GM23338 (cell line): Measurements from ENCODE around the gene MLLT1. TPM values are rescaled to one million over a fixed set of nuclear protein-coding genes. Genes with fewer than 3 reads are reported as not detected.

ENCODE experiments used
- ATAC-seq: fragments of 200-7000 bp; cut with Tn5 transposase; 3 replicates; pipeline ENCODE4 v1.9.1; 2020
- DNase-seq: peaks from one replicate; pipeline ENCODE4 v3.0.0-alpha.2; 2015; ENCODE audit warnings: low spot score
- H2AFZ ChIP-seq: fragments of 200-600 bp; sonication (generic); 2 replicates; pipeline ENCODE4 v1.8.0; 2016; ENCODE audit warnings: antibody characterized with exemption, mild to moderate bottlenecking, moderate library complexity
- H3F3A ChIP-seq: fragments of 200-600 bp; sonication (generic); replicated peaks from 2 replicates; pipeline ENCODE4 v1.8.0; 2017; ENCODE audit warnings: antibody characterized with exemption, mixed run types, low read depth
- H3K27ac ChIP-seq: fragments of 200-600 bp; sonication (generic); 2 replicates; pipeline ENCODE4 v1.6.1; 2016; ENCODE audit warnings: low read depth
- H3K27me3 ChIP-seq: fragments of 200-600 bp; sonication (generic); 2 replicates; pipeline ENCODE4 v1.8.0; 2016; ENCODE audit warnings: mild to moderate bottlenecking, mixed run types, moderate library complexity; ENCODE audit not compliant: insufficient read depth
- H3K36me3 ChIP-seq: fragments of 200-600 bp; sonication (generic); 2 replicates; pipeline ENCODE4 v1.8.0; 2016; ENCODE audit warnings: mild to moderate bottlenecking; ENCODE audit not compliant: insufficient read depth
- H3K4me1 ChIP-seq: fragments of 200-600 bp; sonication (generic); 2 replicates; pipeline ENCODE4 v1.8.0; 2016; ENCODE audit warnings: mild to moderate bottlenecking, moderate library complexity; ENCODE audit not compliant: insufficient read depth
- H3K4me2 ChIP-seq: fragments of 200-600 bp; sonication (generic); 2 replicates; pipeline ENCODE4 v1.7.1; 2017; ENCODE audit warnings: mixed run types
- H3K4me3 ChIP-seq: fragments of 200-600 bp; sonication (generic); 2 replicates; pipeline ENCODE4 v1.6.1; 2016; ENCODE audit warnings: mixed run types
- H3K79me2 ChIP-seq: fragments of 200-600 bp; sonication (generic); replicated peaks from 2 replicates; pipeline ENCODE4 v1.8.0; 2017; ENCODE audit warnings: mild to moderate bottlenecking; ENCODE audit not compliant: insufficient read depth
- H3K9me2 ChIP-seq: fragments of 200-600 bp; sonication (generic); 2 replicates; pipeline ENCODE4 v1.8.0; 2017; ENCODE audit not compliant: insufficient read depth
- H4K20me1 ChIP-seq: fragments of 200-600 bp; sonication (generic); replicated peaks from 2 replicates; pipeline ENCODE4 v1.8.0; 2017; ENCODE audit warnings: mild to moderate bottlenecking; ENCODE audit not compliant: insufficient read depth
- H3K27ac Mint-ChIP-seq: 2 replicates; pipeline ENCODE4 v1.8.0; 2020; ENCODE audit warnings: inconsistent platforms, mild to moderate bottlenecking, moderate library complexity, mixed read lengths
- H3K27me3 Mint-ChIP-seq: 3 replicates; pipeline ENCODE4 v1.8.0; 2022; ENCODE audit warnings: low read depth, mild to moderate bottlenecking, moderate library complexity, mixed read lengths, inconsistent platforms; ENCODE audit not compliant: insufficient read depth, poor library complexity
- H3K36me3 Mint-ChIP-seq: 3 replicates; pipeline ENCODE4 v1.8.0; 2021; ENCODE audit warnings: low read depth, mild to moderate bottlenecking, inconsistent platforms, moderate library complexity, mixed read lengths
- H3K4me1 Mint-ChIP-seq: 3 replicates; pipeline ENCODE4 v1.8.0; 2020; ENCODE audit warnings: mild to moderate bottlenecking, inconsistent platforms, mixed read lengths
- H3K4me3 Mint-ChIP-seq: 3 replicates; pipeline ENCODE4 v1.8.0; 2021; ENCODE audit warnings: moderate library complexity, mild to moderate bottlenecking, inconsistent platforms, mixed read lengths
- H3K9me3 Mint-ChIP-seq: 3 replicates; pipeline ENCODE4 v1.8.0; 2020; ENCODE audit warnings: moderate library complexity, mild to moderate bottlenecking, inconsistent platforms, mixed read lengths
- CREB1 ChIP-seq: fragments of 250-450 bp; sonication (Bioruptor Pico); IDR thresholded peaks from 2 replicates; pipeline ENCODE4 v1.5.0; 2020; ENCODE audit warnings: low read depth, mild to moderate bottlenecking, moderate library complexity
- EZH2 ChIP-seq: fragments of 200-600 bp; sonication (generic); IDR thresholded peaks from one replicate; pipeline ENCODE4 v1.8.0; 2017; ENCODE audit warnings: antibody characterized with exemption, mild to moderate bottlenecking, low read depth; ENCODE audit not compliant: unreplicated experiment
- EZH2phosphoT487 ChIP-seq: fragments of 200-600 bp; sonication (generic); IDR thresholded peaks from one replicate; pipeline ENCODE4 v1.8.1; 2018; ENCODE audit warnings: antibody characterized with exemption; ENCODE audit not compliant: unreplicated experiment
- JUNB ChIP-seq: IDR thresholded peaks from one replicate; pipeline ENCODE4 v1.6.1; 2016; ENCODE audit warnings: antibody characterized with exemption; ENCODE audit not compliant: unreplicated experiment
- NANOG ChIP-seq: IDR thresholded peaks from 2 replicates; pipeline ENCODE4 v1.6.1; 2016; ENCODE audit warnings: antibody characterized with exemption, borderline replicate concordance
- POLR2AphosphoS5 ChIP-seq: IDR thresholded peaks from 2 replicates; pipeline ENCODE4 v1.6.1; 2016; ENCODE audit warnings: antibody characterized with exemption, low read depth
- STAT1 ChIP-seq: IDR thresholded peaks from one replicate; pipeline ENCODE4 v1.6.1; 2016; ENCODE audit warnings: antibody characterized with exemption; ENCODE audit not compliant: unreplicated experiment
- ZNF114 ChIP-seq: fragments of 250-450 bp; sonication (Bioruptor Pico); IDR thresholded peaks from 2 replicates; pipeline ENCODE4 v1.5.0; 2020; ENCODE audit warnings: mild to moderate bottlenecking, moderate library complexity
- ZNF331 ChIP-seq: fragments of 250-450 bp; sonication (Bioruptor Pico); IDR thresholded peaks from 2 replicates; pipeline ENCODE4 v1.5.0; 2020; ENCODE audit warnings: low read depth, mild to moderate bottlenecking, moderate library complexity
- polyA plus RNA-seq: library from polyadenylated mRNA; unstranded; fragments of >200 nt; fragmentation: Nextera tagmentation; extraction: Ambion mirVana; gene quantifications from 2 replicates; pipeline ENCODE4 v1.2.1, GENCODE V29; 2016
- total RNA-seq: library from RNA; depleted of rRNA; stranded (reverse); fragments of >200 nt; shearing (Covaris generic); gene quantifications from 2 replicates; pipeline ENCODE4 v1.2.3, GENCODE V29; 2014
- TF ChIP-seq, protein P1 (sequence below): fragments of 250-450 bp; sonication (Bioruptor Pico); IDR thresholded peaks from 2 replicates; pipeline ENCODE4 v1.5.0; 2020; ENCODE audit warnings: mild to moderate bottlenecking, moderate library complexity
- TF ChIP-seq, protein P2 (sequence below), 2 experiments: fragments of 200-600 bp in 1 of 2; sonication (generic) in 1 of 2; conservative IDR thresholded peaks; 2 replicates each; pipeline versions ENCODE4 v1.5.1 to v1.6.1; 2016 to 2017; ENCODE audit warnings: antibody characterized with exemption in 2 of 2, low read depth in 2 of 2, mild to moderate bottlenecking in 2 of 2, moderate library complexity in 1 of 2
- TF ChIP-seq, protein P3 (sequence below): IDR thresholded peaks from 2 replicates; pipeline ENCODE4 v1.6.1; 2016; ENCODE audit warnings: antibody characterized with exemption
- TF ChIP-seq, protein P4 (sequence below): IDR thresholded peaks from one replicate; pipeline ENCODE4 v1.6.1; 2018; ENCODE audit warnings: antibody characterized with exemption; ENCODE audit not compliant: unreplicated experiment

MLLT1 gene
- total and polyA plus RNA-seq, 2 experiments from 2014 or later = 17.8 to 23.4 TPM

DNA sequence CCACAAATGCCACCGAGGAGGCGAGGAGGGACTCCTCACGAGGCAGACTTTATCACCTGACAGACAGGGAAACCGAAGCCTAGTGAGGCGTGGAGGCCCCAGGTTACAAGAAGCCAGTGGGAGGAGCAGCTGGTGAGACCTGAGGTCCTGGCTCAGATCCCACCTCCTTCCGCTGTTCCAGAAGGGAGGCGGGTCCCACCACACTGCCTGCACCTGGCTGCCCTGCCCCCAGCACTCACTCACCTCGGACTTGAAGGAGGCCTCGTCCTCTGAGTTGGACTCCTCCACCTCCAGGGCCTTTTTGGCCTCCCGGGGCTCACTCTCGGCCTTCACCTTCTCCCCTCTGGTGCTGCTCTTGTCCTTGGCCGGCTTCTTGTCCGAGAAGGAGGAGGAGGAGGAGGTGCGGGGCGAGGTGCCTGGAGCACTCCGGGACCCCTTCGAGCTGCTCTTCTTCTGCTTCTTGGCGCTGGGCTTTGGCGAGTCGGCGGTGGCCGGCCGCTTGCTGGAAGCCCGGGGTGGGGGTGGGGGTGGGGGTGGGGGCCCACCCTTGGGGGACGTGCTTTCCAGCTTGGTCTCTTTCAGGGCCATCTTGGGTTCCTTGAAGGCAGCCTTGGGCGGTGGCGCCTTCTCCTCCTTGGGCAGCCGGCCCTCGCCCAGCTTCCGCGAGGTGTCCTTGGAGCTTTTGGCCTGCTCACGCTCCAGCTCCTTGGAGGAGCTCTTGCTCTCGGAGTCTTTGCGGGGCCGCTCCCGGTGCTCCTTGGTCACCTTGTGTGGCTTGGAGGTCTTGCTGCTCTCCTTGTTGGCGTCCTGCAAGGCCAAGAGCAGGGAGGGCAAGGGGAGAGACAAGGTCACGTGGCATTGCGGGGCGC lies 57.7 kb downstream of the MLLT1 start:
- Histone ChIP-seq H3F3A (no peaks in the 10 kb centered on the region), H3K9me2 (no peaks in the 10 kb centered on the region), H3K4me2 (no peak overlapping the region), H3K79me2 (peaks cover 5% of the 10 kb centered on the region; the same call in 1 of the 2 replicates), H3K27me3 (no peaks in the 10 kb centered on the region), H3K36me3 (no peaks in the 10 kb centered on the region; the same call in 1 of the 2 replicates), H3K4me3 (no peak overlapping the region), H3K27ac (no peak overlapping the region), H4K20me1 (peaks cover 6% of the 10 kb centered on the region; the same call in 1 of the 2 replicates), H3K4me1 (no peaks in the 10 kb centered on the region), H2AFZ (no peak overlapping the region)
- Mint-ChIP-seq H3K4me1 (peaks cover 3% of the 10 kb centered on the region), H3K27me3 (peaks cover 9% of the 10 kb centered on the region), H3K27ac (no peak overlapping the region), H3K36me3 (peaks cover 17% of the 10 kb centered on the region), H3K9me3 (no peaks in the 10 kb centered on the region), H3K4me3 (no peak overlapping the region)
- ATAC-seq (no peak), DNase-seq (no peak)
- TF ChIP-seq, protein P1, sequence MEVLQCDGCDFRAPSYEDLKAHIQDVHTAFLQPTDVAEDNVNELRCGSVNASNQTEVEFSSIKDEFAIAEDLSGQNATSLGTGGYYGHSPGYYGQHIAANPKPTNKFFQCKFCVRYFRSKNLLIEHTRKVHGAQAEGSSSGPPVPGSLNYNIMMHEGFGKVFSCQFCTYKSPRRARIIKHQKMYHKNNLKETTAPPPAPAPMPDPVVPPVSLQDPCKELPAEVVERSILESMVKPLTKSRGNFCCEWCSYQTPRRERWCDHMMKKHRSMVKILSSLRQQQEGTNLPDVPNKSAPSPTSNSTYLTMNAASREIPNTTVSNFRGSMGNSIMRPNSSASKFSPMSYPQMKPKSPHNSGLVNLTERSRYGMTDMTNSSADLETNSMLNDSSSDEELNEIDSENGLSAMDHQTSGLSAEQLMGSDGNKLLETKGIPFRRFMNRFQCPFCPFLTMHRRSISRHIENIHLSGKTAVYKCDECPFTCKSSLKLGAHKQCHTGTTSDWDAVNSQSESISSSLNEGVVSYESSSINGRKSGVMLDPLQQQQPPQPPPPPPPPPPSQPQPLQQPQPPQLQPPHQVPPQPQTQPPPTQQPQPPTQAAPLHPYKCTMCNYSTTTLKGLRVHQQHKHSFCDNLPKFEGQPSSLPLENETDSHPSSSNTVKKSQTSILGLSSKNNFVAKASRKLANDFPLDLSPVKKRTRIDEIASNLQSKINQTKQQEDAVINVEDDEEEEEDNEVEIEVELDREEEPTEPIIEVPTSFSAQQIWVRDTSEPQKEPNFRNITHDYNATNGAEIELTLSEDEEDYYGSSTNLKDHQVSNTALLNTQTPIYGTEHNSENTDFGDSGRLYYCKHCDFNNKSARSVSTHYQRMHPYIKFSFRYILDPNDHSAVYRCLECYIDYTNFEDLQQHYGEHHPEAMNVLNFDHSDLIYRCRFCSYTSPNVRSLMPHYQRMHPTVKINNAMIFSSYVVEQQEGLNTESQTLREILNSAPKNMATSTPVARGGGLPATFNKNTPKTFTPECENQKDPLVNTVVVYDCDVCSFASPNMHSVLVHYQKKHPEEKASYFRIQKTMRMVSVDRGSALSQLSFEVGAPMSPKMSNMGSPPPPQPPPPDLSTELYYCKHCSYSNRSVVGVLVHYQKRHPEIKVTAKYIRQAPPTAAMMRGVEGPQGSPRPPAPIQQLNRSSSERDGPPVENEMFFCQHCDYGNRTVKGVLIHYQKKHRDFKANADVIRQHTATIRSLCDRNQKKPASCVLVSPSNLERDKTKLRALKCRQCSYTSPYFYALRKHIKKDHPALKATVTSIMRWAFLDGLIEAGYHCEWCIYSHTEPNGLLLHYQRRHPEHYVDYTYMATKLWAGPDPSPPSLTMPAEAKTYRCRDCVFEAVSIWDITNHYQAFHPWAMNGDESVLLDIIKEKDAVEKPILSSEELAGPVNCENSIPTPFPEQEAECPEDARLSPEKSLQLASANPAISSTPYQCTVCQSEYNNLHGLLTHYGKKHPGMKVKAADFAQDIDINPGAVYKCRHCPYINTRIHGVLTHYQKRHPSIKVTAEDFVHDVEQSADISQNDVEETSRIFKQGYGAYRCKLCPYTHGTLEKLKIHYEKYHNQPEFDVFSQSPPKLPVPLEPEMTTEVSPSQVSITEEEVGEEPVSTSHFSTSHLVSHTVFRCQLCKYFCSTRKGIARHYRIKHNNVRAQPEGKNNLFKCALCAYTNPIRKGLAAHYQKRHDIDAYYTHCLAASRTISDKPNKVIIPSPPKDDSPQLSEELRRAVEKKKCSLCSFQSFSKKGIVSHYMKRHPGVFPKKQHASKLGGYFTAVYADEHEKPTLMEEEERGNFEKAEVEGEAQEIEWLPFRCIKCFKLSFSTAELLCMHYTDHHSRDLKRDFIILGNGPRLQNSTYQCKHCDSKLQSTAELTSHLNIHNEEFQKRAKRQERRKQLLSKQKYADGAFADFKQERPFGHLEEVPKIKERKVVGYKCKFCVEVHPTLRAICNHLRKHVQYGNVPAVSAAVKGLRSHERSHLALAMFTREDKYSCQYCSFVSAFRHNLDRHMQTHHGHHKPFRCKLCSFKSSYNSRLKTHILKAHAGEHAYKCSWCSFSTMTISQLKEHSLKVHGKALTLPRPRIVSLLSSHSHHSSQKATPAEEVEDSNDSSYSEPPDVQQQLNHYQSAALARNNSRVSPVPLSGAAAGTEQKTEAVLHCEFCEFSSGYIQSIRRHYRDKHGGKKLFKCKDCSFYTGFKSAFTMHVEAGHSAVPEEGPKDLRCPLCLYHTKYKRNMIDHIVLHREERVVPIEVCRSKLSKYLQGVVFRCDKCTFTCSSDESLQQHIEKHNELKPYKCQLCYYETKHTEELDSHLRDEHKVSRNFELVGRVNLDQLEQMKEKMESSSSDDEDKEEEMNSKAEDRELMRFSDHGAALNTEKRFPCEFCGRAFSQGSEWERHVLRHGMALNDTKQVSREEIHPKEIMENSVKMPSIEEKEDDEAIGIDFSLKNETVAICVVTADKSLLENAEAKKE (CRISPR knock-in tag) = no peak
- TF ChIP-seq JUNB = no peak
- TF ChIP-seq STAT1 = no peak
- TF ChIP-seq EZH2phosphoT487 = no peak
- no peak for TF ChIP-seq ZNF114 (CRISPR knock-in tag)
- no peak for TF ChIP-seq CREB1
- TF ChIP-seq ZNF331 (CRISPR knock-in tag) = no peak
- TF ChIP-seq, protein P2, sequence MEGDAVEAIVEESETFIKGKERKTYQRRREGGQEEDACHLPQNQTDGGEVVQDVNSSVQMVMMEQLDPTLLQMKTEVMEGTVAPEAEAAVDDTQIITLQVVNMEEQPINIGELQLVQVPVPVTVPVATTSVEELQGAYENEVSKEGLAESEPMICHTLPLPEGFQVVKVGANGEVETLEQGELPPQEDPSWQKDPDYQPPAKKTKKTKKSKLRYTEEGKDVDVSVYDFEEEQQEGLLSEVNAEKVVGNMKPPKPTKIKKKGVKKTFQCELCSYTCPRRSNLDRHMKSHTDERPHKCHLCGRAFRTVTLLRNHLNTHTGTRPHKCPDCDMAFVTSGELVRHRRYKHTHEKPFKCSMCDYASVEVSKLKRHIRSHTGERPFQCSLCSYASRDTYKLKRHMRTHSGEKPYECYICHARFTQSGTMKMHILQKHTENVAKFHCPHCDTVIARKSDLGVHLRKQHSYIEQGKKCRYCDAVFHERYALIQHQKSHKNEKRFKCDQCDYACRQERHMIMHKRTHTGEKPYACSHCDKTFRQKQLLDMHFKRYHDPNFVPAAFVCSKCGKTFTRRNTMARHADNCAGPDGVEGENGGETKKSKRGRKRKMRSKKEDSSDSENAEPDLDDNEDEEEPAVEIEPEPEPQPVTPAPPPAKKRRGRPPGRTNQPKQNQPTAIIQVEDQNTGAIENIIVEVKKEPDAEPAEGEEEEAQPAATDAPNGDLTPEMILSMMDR (conservative IDR thresholded peaks at IDR 0.05; ENCODE audit: low read depth in 2 of 2) = no peak
- TF ChIP-seq, protein P3, sequence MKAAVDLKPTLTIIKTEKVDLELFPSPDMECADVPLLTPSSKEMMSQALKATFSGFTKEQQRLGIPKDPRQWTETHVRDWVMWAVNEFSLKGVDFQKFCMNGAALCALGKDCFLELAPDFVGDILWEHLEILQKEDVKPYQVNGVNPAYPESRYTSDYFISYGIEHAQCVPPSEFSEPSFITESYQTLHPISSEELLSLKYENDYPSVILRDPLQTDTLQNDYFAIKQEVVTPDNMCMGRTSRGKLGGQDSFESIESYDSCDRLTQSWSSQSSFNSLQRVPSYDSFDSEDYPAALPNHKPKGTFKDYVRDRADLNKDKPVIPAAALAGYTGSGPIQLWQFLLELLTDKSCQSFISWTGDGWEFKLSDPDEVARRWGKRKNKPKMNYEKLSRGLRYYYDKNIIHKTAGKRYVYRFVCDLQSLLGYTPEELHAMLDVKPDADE = no peak
- no peak for TF ChIP-seq NANOG
- no peak for TF ChIP-seq EZH2
- TF ChIP-seq, protein P4, sequence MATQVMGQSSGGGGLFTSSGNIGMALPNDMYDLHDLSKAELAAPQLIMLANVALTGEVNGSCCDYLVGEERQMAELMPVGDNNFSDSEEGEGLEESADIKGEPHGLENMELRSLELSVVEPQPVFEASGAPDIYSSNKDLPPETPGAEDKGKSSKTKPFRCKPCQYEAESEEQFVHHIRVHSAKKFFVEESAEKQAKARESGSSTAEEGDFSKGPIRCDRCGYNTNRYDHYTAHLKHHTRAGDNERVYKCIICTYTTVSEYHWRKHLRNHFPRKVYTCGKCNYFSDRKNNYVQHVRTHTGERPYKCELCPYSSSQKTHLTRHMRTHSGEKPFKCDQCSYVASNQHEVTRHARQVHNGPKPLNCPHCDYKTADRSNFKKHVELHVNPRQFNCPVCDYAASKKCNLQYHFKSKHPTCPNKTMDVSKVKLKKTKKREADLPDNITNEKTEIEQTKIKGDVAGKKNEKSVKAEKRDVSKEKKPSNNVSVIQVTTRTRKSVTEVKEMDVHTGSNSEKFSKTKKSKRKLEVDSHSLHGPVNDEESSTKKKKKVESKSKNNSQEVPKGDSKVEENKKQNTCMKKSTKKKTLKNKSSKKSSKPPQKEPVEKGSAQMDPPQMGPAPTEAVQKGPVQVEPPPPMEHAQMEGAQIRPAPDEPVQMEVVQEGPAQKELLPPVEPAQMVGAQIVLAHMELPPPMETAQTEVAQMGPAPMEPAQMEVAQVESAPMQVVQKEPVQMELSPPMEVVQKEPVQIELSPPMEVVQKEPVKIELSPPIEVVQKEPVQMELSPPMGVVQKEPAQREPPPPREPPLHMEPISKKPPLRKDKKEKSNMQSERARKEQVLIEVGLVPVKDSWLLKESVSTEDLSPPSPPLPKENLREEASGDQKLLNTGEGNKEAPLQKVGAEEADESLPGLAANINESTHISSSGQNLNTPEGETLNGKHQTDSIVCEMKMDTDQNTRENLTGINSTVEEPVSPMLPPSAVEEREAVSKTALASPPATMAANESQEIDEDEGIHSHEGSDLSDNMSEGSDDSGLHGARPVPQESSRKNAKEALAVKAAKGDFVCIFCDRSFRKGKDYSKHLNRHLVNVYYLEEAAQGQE = no peak
- TF ChIP-seq POLR2AphosphoS5 = no peak
